GM12892 (cell line): ENCODE measurements around the gene SVIL.
"Not testable (repeated sequence)": the region's sequence is repeated elsewhere in the genome, so short reads cannot be mapped to it uniquely, and the experiment has no call there.

Source experiments
- POLR2A ChIP-seq: IDR thresholded peaks from 2 replicates; pipeline ENCODE4 v1.6.1; 2011; ENCODE audit warnings: low read depth, low read length, control low read depth
- TAF1 ChIP-seq: IDR thresholded peaks from 2 replicates; pipeline ENCODE4 v1.6.1; 2011; ENCODE audit warnings: low read depth, mild to moderate bottlenecking, control low read depth, low read length, borderline replicate concordance

GRCh38 chr10:29566209-29566608 is 68.6 kb downstream of the SVIL start:
- not testable (repeated sequence) for TF ChIP-seq POLR2A, TAF1
